Coronary artery (tissue), 2 donors: Measurements from ENCODE around the gene APOD.

Experiments used
- DNase-seq: peaks from one replicate; pipeline ENCODE4 v3.0.0-alpha.2; 2017; ENCODE audit warnings: low spot score
- H3K27ac ChIP-seq, 2 donors: fragments of 200-600 bp; sonication (generic); one replicate each; pipeline ENCODE4 v1.5.1; 2016 to 2019
- H3K4me3 ChIP-seq: fragments of 200-600 bp; sonication (generic); 2 replicates; pipeline ENCODE4 v1.5.1; 2016; ENCODE audit warnings: mild to moderate bottlenecking, moderate library complexity
- TF ChIP-seq, protein P1 (sequence below): fragments of 200-600 bp; sonication (generic); IDR thresholded peaks from one replicate; pipeline ENCODE4 v1.5.1; 2019; ENCODE audit warnings: antibody characterized with exemption

APOD gene

DNA sequence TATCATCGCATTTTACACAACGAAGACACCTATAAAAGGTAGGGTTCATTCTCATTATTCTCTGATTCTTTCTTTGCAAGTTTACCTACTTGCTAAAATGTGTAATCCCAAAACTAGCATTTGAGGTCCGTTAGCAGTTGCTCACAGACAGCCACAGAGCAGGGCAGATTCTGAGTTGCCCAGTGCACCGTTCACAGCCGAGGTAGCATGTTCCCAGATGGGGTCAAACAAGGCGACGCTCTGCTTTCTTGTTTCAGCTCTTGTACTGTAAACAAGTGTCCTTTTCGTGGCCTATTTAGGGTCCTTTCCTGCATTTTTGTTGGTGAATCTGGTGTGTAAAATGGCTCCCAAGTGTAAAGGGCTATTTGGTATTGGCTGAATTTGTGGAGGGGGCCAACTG lies 43.7 kb downstream of the APOD start:
- Histone ChIP-seq H3K27ac (no peak overlapping the region), H3K4me3 (no peak overlapping the region)
- no peak for DNase-seq
- TF ChIP-seq, protein P1, sequence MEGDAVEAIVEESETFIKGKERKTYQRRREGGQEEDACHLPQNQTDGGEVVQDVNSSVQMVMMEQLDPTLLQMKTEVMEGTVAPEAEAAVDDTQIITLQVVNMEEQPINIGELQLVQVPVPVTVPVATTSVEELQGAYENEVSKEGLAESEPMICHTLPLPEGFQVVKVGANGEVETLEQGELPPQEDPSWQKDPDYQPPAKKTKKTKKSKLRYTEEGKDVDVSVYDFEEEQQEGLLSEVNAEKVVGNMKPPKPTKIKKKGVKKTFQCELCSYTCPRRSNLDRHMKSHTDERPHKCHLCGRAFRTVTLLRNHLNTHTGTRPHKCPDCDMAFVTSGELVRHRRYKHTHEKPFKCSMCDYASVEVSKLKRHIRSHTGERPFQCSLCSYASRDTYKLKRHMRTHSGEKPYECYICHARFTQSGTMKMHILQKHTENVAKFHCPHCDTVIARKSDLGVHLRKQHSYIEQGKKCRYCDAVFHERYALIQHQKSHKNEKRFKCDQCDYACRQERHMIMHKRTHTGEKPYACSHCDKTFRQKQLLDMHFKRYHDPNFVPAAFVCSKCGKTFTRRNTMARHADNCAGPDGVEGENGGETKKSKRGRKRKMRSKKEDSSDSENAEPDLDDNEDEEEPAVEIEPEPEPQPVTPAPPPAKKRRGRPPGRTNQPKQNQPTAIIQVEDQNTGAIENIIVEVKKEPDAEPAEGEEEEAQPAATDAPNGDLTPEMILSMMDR = no peak

DNA sequence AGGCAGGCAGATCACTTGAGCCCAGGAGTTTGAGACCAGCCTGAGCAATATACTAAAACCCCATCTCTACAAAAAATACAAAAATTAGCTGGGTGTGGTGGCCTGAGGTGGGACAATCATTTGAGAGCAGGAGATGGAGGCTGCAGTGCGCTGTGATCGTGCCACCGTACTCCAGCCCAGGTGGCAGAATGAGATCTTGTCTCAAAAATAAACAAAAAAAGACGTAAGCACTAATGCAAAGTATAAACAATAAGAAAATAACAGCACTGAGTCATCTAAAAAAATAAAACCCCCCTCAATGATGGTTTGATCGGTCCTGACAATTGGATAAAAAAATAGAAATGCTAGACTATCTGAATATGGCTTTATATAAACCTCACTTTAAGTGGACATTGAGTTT lies 44.3 kb downstream of the APOD start:
- Histone ChIP-seq H3K4me3 (no peak overlapping the region), H3K27ac (no peak overlapping the region)
- TF ChIP-seq, protein P1 = no peak

DNA sequence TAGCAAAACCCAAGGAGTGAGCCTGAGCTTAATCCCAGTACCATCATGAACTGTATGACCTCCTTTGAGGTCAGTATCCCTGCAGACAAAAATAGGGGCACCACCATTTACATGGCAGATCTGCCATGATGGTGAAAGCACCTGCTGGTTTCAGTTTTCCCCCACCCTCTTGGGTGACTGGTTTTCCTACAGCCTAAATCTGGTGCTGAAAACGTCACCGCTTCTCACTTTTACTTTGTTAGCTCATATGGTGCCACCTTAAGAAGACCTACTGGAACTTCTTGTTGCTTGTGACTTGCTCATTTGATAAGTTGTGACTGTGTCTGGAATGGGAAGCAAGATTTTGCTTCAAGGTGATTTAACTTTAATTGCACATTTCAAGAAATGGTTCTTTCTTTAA lies 45.7 kb downstream of the APOD start:
- no peak for DNase-seq
- H3K4me3 ChIP-seq = no peak overlapping the region
- TF ChIP-seq, protein P1 = no peak
- no peak overlapping the region for H3K27ac ChIP-seq

More for the DNA sequence above, 44.3 kb downstream of the APOD start:
- no peak for DNase-seq

DNA sequence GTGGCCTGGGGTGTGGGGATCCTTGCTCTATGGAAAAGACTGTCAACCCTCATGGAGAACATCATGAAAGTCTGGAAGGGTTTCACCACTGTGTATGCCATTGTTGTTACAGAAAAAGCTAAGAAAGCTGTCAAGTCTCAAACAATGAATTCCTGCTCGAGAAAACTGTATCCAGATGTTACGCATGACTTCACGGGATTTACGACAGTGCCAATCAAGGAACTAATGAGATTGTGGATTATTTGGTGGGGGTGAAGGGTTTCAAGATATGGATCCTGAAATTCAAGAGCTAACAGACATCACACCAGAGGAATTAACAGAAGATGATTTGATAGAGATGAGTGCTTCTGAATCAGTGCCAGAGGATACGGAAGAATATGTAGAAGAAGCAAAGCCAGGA lies 48.4 kb downstream of the APOD start:
- no peak overlapping the region for H3K4me3 ChIP-seq
- DNase-seq = no peak
- H3K27ac ChIP-seq = no peak overlapping the region

DNA sequence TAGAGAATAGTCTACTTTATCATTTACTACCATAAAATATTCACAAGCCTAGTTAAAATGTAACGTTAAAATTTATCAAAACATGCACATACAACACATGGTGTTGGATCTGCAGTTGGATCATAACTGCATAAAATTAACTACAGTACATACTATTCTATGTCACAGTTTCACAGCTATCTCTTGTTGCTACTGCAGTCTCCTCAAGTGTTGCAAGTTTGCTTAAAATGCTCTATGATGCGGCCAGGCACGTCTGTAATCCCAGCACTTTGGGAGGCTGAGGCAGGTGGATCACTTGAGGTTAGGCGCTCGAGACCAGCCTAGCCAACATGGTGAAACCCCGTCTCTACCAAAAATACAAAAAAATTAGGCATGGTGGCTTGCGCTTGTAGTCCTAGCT lies 50.9 kb downstream of the APOD start:
- no peak overlapping the region for H3K4me3 ChIP-seq
- no peak for DNase-seq
- TF ChIP-seq, protein P1 = no peak
- no peak overlapping the region for H3K27ac ChIP-seq

More for the DNA sequence above, 48.4 kb downstream of the APOD start:
- TF ChIP-seq, protein P1 = no peak

DNA sequence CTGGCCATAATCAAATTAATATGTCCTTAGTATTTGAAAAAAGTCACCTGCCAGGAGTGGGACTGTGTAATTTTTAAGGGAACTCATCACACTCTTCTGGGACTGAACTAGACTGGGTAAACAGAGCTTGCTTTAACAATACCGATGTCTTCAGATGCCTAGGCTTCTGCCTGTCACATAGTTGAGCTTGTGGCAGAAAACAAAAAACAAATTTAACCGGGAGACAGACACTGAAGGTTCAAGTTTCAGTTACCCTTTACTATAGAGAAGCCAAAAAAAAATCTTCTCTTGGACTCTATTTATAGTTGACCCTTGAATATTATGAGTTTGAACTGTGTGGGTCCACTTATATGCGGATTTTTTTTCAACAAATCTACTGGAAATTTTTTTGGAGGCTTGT lies 51.4 kb downstream of the APOD start:
- no peak overlapping the region for H3K4me3 ChIP-seq
- TF ChIP-seq, protein P1 = no peak
- no peak for DNase-seq
- no peak overlapping the region for H3K27ac ChIP-seq

DNA sequence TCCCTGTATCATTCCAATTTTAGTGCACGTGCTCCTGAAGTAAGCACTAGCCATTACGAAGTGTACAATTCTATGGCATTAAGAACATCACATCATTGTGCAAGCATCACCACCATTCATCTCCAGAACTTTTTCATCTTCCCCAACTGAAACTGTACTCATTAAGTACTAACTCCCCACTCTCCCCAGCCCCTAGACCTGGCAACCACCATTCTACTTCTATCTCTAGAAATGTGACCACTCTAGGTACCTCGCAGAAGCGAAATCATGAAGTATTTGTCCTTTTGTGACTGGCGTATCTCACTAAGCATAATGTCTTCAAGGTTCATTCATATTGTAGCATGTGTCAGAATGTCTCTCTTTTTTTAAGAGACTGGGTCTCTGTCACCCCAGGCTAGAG lies 52.1 kb downstream of the APOD start:
- DNase-seq = no peak
- Histone ChIP-seq H3K27ac (no peak overlapping the region), H3K4me3 (no peak overlapping the region)
- TF ChIP-seq, protein P1 = no peak
